NK-92 (cell line): ENCODE measurements around the gene ITSN1.
"Not testable (repeated sequence)": the region's sequence is repeated elsewhere in the genome, so short reads cannot be mapped to it uniquely, and the experiment has no call there.

Source experiments
- DNase-seq: peaks from one replicate; lab custom pipeline; 2025; ENCODE audit not compliant: unreplicated experiment; lab: John Stamatoyannopoulos, UW

Gene ITSN1

DNA sequence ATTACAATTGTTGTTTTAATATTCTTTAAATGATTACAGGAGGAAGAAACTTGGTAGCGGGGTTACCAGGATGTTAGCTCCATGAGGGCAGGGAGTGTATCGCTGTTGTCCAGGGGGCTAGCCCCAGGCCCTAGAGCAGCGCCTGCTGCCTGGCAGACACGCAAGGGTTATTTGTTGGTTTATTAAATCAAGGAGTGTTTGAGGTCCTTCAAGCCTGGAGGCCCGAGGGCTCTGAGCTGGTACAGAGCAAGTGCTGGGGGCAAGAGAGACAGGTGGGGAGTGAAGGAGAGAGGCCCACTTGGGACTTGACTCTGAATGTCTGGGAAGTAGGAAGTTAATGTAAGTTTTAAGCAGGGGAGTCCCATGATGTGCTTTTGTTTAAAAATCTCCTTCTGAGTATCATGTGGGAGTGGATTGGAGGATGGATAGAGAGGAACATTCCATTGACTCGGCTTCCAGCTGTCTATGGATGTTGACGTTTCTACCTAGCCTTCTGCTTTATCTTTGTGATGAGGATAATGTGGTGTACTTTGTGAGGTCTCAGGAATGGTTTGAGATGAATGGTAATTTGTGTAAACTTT, 8.7 kb downstream of the ITSN1 start:
- DNase-seq = no peak

DNA sequence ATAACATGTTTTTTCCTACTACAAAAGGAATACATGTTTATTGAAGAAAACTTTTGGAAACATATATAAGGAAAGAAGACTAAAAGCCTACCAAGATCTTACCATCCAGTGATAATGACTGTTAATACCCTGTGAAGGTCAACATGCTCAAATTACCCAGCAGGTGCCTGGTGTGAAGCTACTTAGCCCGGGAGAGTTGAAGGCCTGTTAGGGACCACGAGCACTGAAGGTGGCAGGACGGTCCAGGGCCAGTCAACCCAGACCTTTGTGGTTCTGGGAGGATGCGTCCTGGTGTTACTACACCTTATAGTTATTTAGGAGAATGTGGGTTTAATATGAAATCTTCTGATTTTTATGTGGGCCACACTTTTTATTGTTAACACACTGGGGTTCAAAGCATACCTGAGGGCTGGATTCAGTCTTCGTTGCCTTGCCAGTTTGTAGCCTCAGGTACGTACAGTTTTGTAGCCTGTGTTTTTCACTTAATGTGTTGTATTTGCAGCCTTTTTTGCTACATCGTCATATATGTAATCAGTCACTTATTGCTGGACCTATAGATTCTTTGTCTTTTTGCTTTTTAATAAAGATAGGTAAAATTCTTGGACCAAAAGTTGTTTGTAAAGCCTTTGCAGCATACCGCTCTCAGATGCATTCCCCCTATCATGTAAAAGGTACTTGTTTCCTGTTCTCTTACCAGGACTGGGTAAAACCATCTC, 9.8 kb downstream of the ITSN1 start:
- DNase-seq = no peak

DNA sequence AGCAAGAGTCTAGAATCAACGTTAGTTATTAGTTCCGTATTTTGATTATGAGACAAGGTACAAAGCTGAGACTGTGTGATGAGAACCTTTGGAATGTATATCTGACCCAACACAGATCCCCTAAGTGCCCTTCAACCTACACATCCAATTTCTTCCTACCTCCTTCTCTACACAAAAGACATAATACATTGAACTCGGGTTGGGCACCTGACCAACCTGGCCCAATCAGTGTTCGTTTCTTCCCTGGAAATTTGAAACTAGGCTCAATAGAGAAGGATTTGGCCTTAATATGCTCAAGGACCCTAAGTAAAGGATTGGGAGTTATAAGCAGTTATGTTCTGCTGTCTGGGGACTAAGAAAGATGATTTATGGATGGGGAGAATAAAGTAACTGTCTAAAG, 12.1 kb downstream of the ITSN1 start:
- DNase-seq = no peak

DNA sequence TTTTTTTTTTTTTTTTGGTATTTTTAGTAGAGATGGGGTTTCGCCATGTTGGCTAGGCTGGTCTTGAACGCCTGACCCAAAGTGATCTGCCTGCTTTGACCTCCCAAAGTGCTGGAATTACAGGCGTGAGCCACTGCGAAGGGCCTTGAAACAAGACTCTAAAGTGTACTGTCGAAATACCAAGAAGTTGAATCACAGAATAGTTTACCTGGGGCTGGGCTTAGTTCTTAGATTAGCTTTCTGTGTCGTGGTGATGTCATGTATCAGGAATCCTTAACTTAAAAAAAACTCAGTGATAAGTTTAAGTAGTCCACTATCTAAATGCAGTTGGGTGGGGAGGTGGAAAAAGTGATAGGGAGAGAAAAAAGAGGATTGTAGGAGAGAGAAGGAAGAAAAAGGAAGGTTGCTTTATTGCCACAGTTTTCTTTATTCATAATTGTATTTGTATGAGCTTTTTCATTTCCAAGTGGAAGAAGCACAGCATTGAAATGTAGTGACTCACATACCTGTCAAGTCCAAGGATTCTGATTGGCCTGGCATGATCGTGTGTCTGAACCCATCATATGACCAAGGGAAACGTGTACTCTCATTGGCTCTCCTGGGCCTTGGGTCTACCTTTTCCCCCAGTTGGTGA, 13.4 kb downstream of the ITSN1 start:
- no peak for DNase-seq

DNA sequence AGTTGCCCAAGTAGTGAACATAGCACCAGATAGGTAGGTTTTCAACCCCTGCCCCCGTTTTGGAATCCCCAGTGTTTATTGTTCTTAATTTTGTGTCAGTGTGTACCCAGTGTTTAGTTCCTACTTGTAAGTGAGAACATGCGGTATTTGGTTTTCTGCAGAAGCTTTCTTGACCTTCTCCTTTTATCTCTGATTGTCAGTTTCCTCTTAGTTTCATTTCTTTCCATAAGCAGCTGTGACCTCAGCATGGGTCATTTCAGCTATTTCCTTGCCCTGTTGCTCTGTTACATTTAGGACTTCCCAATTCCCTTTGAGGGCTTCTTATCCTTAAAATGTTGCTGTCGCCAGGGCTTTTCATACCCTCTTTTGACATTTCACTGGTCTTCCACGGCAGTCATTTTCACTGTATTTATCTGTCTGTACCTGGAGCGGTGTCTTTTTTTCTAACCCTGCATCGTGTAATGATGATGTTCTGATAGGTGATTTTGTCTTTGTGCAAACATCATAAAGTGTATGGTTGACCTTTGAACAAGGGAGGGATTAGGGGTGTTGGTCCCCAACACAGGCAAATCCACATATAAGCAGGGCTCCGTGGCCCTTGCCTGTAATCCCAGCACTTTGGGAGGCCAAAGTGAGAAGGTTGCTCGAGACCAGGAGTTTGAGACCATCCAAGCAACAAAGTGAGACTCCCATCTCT, 15.0 kb downstream of the ITSN1 start:
- no peak for DNase-seq

DNA sequence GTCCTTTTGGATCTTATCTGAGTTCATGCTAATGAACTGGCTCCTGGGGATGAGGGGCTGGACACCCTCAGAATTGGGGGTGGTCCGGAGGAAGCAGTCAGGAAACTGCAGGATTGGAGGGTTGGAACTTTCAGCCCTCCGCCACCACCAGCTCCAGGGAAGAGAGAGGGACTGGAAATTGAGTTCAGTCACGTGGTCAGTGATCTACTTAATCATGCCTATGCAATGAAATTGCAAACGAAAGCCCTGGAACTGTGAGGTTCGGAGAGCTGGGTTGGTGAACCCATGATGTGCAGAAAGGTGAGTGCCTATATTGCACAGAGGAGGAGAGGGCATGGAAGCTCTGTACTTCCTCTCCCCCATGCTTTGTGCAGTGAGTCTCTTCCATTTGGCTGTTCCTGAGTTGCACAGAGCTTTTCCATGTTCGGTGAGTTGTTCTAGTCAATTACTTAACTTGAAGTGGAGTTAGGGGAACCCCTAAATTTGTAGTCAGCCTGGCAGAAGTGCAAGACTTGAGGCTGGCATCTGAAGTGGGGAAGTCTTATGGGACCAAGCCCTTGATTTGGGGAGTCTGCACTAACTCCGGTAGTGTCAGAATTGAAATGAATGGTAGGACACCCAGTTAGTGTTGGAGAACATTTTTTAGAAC, 16.7 kb downstream of the ITSN1 start:
- no peak for DNase-seq

DNA sequence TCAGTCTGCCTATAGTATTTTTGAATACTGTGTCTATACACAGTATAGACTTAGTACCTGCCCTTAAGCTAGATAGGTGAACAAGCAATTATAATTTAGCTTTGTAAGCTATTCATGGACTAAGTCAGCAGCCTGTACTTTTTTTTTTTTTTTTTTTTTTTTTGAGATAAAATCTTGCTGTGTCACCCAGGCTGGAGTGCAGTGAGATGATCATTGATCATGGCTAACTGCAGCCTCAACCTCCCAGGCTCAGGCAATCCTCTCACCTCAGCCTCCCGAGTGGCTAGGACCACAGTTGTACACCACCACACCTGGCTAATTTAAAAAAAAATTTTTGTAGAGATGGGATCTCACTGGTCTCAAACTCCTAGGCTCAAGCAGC, 17.3 kb downstream of the ITSN1 start:
- no peak for DNase-seq

DNA sequence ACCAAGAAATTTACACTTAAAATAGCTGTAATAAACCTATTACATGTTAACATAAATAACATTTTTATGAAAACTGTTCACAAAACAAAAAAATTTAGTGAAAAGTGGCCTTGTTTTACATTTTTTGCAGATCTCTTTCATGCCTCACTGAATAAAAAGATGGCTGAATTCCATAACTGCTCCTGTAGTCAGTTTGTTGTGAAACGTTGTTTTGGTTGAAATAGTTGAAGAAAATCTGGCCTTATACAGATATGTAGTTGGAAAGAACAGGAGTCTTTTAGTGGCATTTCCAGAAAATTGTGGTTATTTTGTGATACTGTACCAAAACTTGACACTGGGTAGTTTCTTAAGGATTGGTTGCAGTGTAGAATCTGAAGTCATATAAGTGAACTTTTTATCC, 18.1 kb downstream of the ITSN1 start:
- no peak for DNase-seq

DNA sequence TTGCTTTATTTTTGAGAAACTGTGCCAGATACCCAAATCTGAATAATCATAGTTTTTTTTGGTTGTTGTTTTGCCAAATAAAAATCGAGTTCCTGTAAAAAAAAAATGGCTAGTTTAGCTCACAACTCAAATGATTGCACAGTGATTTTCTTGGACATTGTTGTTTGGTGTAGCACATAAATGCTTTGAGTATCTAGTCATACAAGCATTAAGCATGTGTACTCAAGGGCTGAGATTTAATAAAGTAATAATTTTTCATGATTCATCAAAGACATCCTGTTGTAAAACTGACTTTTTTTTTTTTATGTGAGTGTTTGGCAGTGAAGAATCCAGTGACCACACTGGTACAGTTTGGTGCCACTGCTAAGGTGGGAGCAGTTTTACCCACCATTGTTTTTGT, 18.8 kb downstream of the ITSN1 start:
- no peak for DNase-seq

DNA sequence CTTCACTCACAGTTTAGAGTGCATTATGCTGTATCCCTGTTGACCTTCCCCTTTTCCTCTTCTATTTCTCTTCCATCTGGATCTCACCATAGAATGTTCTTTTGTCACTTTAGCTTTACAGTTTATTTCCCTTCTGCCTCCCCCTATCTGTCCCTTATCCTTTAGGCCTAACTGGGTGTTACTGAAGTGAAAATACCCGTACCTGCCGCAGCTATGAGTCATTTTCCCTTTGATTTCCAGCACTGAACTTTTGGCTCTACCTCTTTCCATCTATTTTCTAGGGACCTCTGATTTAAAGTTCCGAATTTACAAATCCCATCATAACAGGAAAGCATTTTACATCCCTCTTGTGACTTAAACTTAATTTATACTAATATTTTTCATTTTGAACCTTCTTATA, 19.7 kb downstream of the ITSN1 start:
- no peak for DNase-seq

DNA sequence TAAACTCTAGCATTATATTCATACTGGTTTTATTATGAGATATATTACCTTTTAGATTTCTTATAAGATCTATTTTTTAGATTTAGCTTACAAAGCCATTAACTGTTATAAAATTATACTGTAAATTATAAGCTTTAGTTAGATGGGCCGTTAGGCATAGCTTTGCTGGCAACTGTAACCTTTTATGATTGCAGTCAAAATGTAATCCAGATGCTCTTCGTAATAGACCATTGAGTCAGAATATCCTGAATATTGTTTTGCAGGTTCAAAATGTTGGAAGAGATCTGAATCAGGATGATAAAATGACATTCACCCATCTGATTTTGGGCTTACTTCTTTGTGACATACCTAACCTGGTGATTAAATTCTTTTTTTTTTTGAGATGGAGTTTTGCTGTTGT, 20.9 kb downstream of the ITSN1 start:
- DNase-seq = no peak

DNA sequence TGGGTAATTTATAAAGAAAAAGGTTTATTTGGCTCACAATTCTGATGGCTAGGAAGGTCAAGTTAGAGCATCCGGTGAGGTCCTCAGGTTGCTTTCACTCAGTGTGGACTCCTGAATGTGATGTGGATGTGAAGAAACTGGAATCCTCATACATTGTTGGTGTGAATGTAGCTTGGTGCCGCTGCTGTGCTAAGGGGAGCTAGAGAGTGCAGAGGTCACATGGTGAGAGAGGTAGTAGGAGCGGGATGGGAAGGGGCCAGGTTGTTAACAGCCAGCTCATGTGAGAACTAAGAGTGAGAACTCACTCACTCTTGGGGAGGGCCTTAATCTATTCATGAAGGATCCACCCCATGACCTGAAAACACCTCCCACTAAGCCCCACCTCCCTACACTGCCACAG, 21.8 kb downstream of the ITSN1 start:
- no peak for DNase-seq

DNA sequence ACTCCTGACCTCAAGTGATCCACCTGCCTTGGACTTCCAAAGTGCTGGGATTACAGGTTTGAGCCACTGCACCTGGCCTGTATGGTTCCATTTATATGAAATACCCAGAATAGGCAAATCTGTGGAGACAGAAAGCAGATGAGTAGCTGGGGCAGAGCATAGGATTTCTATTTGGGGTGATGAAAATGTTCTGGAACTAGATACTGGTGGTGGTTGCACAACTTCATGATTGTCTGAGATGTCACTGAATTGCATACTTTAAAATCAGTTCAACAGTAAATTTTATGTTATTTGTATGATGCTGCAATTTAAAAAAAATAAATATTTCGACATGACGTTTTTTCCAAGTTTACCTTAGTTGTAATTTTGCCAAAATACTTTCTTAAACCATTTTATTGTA, 23.9 kb downstream of the ITSN1 start:
- no peak for DNase-seq

DNA sequence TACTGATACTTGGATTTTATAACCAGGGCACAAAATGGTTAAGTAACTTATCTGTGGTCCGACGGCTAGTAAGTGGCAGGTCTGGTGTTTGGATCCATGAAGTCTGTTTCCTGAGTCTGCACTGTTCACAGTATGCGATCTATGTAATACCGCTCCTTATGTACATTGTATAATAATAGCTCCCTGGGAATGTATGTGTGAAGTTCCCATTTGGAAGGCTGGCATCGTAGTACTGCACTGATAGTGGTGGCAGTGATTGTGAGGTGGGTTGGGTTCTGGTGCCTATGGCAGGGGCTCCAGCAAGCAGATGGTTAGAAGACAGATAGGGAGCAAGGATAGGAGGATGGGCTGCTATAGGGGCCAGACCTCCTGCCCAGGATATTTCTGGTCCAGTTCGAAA, 25.3 kb downstream of the ITSN1 start:
- DNase-seq = no peak

DNA sequence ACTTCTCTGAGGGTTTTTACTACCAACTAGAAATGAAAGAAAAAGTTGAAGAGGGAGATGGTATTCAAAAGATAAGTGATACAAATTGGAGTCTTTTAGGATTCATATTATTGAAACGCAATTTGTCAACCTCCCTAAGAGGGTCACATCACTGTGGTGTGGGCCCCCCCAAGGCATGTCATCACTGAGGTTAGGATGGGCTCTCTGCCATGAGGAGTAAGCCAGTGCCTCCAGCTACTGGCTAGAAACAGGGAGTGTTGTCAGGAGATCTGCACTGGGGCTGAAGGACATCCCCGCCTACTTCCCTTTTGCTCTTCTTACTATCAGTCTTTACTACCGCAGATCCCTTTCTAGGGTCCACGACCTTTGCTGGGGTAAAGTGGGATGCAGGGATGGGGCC, 25.9 kb downstream of the ITSN1 start:
- DNase-seq = no peak

DNA sequence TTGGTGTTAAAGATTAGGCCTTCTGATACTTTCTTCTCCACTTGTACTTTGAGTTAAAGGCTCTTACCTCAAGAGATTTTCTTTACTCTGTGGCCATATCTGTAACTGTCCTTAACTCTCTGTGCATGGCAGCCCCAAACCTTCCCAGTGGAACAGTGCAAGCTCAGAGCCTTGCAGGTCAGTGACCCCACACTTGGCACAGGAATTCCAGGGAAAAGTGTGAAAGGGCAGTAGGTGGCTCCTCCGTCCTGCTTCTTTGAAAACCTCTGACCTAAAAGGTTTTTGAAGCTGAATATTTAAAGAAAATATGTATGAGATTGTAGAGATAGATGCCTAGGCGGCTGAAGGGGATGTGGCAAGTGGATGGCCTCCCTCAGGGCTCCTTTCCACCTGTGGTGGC, 26.3 kb downstream of the ITSN1 start:
- DNase-seq = no peak

DNA sequence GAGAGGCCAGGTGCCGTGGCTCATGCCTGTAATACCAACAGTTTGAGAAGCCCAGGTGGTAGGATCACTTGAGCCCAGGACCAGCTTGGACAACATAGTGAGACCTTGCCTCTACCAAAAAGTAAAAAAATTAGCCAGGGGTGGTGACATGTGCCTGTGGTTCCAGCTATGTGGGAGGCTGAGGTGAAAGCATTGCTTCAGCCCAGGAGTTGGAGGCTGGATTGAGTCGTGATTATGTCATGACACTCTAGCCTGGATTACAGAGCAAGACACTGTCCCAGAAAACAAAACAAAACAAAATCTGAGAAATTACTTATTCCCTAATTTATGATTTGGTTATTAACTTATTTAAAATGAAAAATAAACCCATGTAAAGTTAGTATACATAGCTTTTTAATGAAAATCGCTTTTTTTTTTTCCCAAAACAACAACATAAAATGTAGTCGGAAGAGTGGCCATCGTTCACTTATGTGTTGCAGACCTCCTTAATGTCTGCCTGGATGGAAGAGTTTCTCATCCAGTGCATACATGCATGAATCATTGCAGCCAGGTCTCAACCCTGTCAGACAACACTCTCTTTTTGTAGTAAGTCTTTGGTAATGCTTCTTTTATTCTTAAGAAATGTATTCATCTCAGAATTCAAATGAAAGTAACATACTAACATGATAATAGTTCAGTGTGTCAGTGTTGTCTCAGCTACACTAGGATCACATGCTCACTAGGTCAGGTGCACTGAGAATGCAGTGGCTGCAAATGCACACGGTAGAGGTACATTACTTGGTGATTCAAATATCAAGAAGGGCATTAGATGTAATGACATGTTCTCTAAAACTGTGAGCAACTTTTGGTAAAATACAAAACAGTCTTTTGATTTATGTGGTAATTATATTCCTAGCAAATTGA, 28.0 kb downstream of the ITSN1 start:
- no peak for DNase-seq

DNA sequence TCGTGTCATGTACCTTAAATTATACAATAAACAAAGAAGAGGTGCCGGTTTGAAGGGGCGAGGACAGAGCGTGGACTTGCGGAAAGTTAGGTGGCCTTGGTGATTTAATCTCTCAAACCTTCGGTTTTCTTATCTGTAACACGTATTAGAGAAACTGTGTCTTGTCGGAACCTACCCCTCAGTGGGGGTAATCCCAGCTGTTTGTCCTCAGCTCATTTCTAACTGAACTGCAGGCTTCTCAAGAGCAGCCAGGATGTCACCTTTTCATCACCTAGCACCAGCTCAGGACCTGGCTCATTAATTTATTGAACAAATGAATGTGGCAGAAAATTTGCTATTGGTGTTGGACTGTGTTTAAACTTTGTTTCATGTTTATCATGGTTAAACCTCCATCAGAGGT, 31.2 kb downstream of the ITSN1 start:
- no peak for DNase-seq

DNA sequence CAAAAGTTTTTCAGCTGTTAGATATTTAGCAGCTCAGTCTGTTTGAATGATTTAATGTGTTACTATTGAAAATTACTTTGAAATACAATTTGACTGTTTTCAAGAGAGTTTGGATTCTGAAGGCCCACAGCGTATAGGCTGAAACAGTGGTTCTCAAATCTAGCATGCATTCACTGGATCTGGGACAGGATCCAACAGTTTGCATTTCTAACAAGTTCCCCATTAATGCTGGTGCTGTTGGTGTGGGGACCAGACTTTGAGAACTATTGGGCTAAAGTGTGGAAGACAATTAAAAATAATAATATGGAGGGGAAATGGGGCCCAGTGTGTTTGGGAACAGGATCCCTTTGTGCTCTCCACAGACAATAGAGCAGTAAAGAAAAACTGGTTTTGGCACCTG, 31.9 kb downstream of the ITSN1 start:
- no peak for DNase-seq

DNA sequence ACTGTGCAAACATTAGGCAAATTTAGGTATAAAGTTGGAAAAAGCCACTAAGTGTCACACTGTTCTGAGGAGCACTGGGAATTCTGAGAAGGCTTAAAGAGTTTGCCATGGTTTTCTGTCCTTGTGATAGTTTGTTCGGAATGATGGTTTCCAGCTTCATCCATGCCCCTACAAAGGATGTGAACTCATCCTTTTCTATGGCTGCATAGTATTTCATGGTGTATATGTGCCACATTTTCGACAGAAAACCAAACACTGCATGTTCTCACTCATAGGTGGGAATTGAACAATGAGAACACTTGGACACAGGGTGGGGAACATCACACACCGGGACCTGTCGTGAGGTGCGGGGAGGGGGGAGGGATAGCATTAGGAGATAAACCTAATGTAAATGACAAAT, 34.4 kb downstream of the ITSN1 start:
- not testable (repeated sequence) for DNase-seq

DNA sequence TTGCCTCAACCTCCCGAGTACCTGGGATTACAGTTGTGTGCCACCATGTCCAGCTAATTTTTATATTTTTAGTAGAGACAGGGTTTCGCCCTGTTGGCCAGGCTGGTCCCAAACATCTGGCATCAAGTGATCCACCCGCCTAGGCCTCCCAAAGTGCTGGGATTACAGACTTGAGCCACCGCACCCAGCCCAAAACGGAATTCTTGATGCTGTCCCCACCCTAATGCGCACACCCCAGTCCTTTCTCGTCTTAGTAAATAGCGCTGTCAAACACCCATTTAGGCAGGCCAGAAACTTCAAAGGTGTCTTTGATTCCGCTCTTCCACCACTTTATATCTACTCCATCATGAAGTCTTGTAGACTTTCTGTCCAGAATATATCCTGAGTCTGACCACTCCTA, 35.1 kb downstream of the ITSN1 start:
- no peak for DNase-seq
